Measurements from ENCODE around the gene HK2. TPM values are rescaled to one million over a fixed set of nuclear protein-coding genes. Genes with fewer than 3 reads are reported as not detected.

Gene HK2
- total and polyA plus RNA-seq, 12 donors: 3.4 to 43.4 (median 13.1) TPM

DNA sequence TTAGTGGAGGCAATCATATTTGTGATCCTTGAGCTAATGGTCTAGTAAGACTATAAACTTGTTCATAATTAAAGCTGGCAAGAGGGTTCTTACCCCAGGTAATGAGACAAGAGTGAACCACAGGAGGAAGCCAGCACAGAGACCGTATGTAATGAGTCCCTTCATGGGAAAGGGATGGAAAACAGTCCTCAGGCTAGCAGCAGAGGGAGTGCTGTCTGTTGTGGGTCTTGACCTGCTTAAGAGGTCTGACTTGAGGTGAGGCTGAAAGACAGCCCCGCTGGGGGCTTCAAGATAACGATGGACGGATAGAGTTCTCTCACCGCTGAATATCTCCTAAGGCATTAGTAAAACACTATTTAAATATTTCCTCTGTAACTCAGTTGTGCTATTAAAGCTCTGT, 108.3 kb downstream of the HK2 start:
- no peak for ATAC-seq
- Histone ChIP-seq H3K4me3 (no peak overlapping the region), H3K27ac (no peak overlapping the region), H3K9me3 (no peaks in the 10 kb centered on the region), H3K36me3 (no peaks in the 10 kb centered on the region), H3K27me3 (peaks cover 0 to 3% (median 0%) of the 10 kb centered on the region in 7 donors), H3K4me1 (no peaks in the 10 kb centered on the region)
- 60 to 76% methylated on average over 5 of the region's 5 CpGs for WGBS, 2 donors
- intact Hi-C loops (cut with DNase I): no loop called here
- DNase-seq: no peak
- TF ChIP-seq, protein P1, sequence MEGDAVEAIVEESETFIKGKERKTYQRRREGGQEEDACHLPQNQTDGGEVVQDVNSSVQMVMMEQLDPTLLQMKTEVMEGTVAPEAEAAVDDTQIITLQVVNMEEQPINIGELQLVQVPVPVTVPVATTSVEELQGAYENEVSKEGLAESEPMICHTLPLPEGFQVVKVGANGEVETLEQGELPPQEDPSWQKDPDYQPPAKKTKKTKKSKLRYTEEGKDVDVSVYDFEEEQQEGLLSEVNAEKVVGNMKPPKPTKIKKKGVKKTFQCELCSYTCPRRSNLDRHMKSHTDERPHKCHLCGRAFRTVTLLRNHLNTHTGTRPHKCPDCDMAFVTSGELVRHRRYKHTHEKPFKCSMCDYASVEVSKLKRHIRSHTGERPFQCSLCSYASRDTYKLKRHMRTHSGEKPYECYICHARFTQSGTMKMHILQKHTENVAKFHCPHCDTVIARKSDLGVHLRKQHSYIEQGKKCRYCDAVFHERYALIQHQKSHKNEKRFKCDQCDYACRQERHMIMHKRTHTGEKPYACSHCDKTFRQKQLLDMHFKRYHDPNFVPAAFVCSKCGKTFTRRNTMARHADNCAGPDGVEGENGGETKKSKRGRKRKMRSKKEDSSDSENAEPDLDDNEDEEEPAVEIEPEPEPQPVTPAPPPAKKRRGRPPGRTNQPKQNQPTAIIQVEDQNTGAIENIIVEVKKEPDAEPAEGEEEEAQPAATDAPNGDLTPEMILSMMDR (IDR thresholded peaks at IDR 0.05): no peak

Other genes with a start within 250 kb of the HK2 start
- under 1 TPM in 3 of 10 donors, not detected in 7; 0.12 to 0.42 (median 0.18) TPM for gene M1AP, start 185.8 kb upstream of the HK2 start, total RNA-seq
- under 1 TPM; 0.03 to 0.44 TPM for gene M1AP, start 185.8 kb upstream of the HK2 start, polyA plus RNA-seq
- gene SEMA4F, start 179.9 kb upstream of the HK2 start, total RNA-seq: 1 to 10 TPM; 1.5 to 5.1 (median 2.7) TPM
- gene SEMA4F, start 179.9 kb upstream of the HK2 start, polyA plus RNA-seq: 1 to 10 TPM; 1.1 to 1.2 TPM
- 10 to 100 TPM; 24.8 to 56.5 (median 34.4) TPM for gene POLE4, start 124.5 kb downstream of the HK2 start, total RNA-seq
- gene POLE4, start 124.5 kb downstream of the HK2 start, polyA plus RNA-seq: 10 to 100 TPM; 45.2 to 83.5 TPM

All from heart right ventricle (tissue), 16 donors.